Fibroblast of villous mesenchyme (primary cell): Measurements from ENCODE around the gene LAGE3. TPM values are rescaled to one million over a fixed set of nuclear protein-coding genes. Genes with fewer than 3 reads are reported as not detected.

Experiments
- DNase-seq: peaks from one replicate; pipeline ENCODE4 v3.0.0-alpha.2; 2010; ENCODE audit warnings: low read depth
- H3K4me3 ChIP-seq: 2 replicates; pipeline ENCODE4 v1.5.1; 2011; ENCODE audit warnings: low read depth, mild to moderate bottlenecking, low read length
- total RNA-seq: library from RNA; depleted of rRNA; stranded (reverse); fragments of >200 nt; gene quantifications from 2 replicates; pipeline ENCODE4 v1.2.3, GENCODE V29; 2012
- TF ChIP-seq, protein P1 (sequence below): IDR thresholded peaks from 2 replicates; pipeline ENCODE4 v1.5.1; 2012; ENCODE audit warnings: low read depth, mild to moderate bottlenecking, low read length; ENCODE audit not compliant: insufficient read depth

Gene LAGE3
- total RNA-seq, 1 donor, result 15.5 TPM

DNA sequence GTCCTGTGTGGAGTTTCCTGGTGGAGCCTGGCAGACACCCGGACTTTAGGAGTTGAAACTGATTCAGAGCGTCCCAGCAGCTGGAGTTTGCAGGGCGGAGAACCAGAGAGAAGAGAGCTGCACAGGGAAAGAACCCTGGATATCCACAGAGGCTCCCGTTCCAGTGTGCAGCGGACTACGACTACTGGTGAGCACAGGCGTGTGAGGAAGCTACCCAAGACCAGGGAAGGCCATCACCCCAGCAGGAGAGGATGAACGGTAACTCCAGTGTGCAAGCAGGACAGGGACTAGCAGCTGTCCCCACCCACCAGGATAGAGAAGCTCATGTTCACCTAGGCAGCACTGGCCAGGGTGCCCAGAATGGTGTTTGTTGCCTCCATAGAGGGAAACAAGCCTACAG is 2.3 kb downstream of the LAGE3 start:
- H3K4me3 ChIP-seq, result no peak overlapping the region
- DNase-seq, result no peak
- TF ChIP-seq, protein P1, sequence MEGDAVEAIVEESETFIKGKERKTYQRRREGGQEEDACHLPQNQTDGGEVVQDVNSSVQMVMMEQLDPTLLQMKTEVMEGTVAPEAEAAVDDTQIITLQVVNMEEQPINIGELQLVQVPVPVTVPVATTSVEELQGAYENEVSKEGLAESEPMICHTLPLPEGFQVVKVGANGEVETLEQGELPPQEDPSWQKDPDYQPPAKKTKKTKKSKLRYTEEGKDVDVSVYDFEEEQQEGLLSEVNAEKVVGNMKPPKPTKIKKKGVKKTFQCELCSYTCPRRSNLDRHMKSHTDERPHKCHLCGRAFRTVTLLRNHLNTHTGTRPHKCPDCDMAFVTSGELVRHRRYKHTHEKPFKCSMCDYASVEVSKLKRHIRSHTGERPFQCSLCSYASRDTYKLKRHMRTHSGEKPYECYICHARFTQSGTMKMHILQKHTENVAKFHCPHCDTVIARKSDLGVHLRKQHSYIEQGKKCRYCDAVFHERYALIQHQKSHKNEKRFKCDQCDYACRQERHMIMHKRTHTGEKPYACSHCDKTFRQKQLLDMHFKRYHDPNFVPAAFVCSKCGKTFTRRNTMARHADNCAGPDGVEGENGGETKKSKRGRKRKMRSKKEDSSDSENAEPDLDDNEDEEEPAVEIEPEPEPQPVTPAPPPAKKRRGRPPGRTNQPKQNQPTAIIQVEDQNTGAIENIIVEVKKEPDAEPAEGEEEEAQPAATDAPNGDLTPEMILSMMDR, result no peak

DNA sequence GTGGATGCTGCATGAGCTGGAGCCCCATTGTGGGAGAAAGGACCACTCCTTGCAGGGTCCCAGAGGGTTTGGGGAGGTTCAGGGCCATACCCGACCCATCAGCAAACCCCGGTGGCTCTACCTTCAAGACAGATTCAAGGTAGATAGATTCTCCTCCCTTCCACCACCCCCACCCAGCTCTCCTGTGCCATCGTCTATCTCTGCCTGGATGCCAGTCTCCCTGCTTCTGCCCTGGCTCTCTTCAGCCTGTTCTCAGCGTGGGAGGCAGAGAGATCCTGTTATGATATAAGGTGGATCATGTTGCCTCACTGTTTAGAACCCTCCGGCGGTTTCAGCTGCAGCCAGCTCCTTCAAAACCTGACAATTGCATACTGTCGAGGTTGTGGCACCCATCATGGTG is 5.4 kb downstream of the LAGE3 start:
- H3K4me3 ChIP-seq, result no peak overlapping the region
- no peak for DNase-seq
- TF ChIP-seq, protein P1, result no peak

DNA sequence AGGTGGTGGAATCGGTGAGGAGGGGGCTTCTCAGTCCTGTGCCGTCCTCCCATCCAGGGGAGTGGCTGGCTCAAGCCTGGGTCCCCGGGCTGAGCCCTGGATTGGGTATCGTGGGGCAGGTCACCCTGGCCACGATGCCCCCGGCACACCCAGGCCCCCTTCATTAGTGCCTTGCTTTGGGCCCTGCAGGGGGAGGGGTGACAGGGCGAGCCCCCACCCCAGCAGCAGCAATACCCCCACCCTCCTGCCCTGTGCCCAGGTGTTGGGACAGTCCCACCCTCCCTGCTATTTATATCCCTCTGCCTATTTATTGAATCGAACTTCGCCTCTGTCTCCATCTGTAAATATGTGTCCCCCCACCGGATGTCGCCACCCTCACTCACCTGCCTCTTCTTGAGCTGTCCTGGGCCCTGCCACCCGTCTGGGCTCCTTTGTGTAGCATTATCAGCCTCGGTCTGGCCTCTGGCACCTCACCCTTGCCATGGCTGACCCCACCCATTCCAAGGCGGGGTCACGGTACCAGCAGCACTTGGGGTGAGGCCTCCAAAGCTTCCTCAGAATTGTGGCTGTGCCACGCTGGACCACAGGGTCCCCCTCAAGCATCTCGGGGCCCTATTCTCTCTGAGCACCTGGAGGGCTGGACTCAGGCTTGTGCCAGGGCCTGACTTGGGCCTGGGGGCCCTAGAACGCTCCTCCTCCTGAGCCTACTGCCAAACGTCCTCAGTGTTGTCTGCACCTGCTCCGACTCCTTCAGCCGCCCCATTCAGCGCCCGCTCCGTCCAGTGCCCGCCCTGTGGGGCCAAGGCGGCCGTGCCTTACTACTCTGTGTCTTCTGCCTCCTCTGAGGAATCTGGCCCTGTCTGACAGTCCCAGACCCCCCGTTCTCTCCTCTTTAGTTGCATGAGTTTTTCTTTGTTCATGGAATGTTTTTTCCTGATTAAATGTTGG is 6.1 kb downstream of the LAGE3 start:
- no peak overlapping the region for H3K4me3 ChIP-seq
- TF ChIP-seq, protein P1, result no peak
- DNase-seq, result no peak

DNA sequence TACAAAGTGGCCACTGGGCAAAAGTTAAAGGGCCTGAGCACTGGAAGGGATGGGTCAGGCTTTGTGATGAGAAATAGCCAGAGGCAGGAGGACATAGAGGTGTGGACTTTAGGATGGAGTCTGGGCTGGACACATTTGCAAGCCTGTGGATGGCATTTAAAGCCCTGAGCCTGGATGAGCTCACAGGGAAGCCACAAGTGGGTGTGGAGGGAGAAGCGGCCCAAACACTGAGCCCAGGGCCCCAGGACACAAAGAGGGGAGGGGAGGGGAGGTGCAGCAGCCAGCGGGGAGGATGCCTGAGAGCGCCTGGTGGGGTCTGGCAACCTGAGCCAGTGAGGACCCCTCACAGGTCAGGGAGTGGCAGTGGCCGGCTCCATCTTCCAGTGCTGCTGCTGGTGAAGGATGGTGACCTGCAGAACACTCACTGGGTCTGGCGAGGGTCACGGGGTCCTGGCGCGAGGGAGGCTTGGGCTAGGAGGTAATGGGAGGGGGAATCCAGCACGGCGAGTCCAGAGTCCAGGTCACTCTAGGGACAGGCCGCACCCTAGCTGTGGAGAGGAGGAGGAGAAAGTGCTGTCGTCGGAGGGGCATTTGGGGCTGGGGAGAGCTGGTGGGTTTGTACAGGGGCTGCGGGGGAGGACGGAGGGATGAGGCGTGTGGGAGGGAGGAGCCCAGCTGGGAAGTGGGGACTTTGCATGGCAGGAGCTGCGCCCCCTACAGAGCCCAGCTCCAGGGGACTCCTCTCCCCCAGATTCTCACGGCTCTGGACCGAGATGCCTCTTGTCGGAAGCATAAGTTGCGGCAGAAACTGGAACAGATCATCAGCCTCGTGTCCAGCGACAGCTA is 7.0 kb downstream of the LAGE3 start:
- no peak for DNase-seq
- TF ChIP-seq, protein P1, result no peak
- H3K4me3 ChIP-seq, result no peak overlapping the region

DNA sequence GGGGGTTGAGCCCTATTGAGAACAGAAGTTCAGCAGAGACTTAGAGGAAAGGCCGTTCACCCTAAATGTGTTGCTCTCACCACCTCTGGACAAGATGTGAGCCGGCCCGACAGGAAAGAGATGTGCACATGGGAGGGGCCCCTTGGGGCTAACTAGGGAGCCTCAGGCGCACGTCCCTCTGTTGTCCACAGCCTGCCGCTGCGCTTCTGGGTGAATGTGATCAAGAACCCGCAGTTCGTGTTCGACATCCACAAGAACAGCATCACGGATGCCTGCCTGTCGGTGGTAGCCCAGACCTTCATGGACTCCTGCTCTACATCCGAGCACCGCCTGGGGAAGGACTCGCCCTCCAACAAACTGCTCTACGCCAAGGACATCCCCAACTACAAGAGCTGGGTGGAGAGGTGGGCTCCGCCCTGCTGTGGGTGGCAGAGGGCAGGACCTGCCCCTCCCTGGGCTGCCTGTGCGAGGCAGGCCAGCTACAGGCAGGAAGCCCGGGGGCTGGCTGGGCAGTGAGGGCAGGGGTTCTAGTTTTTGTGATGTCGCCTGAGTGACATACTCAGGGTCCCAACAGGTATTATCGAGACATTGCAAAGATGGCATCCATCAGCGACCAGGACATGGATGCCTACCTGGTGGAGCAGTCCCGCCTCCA is 8.0 kb downstream of the LAGE3 start:
- H3K4me3 ChIP-seq, result no peak overlapping the region
- TF ChIP-seq, protein P1, result no peak
- DNase-seq, result no peak

DNA sequence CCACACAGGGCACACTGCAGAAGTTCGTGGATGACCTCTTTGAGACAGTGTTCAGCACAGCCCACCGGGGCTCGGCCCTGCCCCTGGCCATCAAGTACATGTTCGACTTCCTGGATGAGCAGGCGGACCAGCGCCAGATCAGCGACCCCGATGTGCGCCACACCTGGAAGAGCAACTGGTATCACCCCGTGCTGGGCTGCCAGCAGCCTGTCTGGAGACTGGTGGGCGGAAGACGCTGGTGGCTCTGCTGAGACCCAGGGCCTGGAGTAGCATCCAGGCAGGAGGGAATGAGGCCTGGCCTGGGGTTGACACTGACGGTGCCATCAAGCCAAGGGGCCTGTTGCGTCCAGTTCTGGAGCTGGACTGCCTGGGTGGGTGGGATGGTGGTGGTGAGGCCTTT is 8.6 kb downstream of the LAGE3 start:
- DNase-seq, result no peak
- TF ChIP-seq, protein P1, result no peak

More for the DNA sequence above, 8.6 kb downstream of the LAGE3 start:
- no peak overlapping the region for H3K4me3 ChIP-seq
